K562 (cell line): ENCODE measurements around the gene SIDT1. TPM values are rescaled to one million over a fixed set of nuclear protein-coding genes. Genes with fewer than 3 reads are reported as not detected.
A peak's percentile ranks its signal among the peaks of the same experiment; 100 is the strongest.

Source experiments
- ATAC-seq: fragments of 200-7000 bp; cut with Tn5 transposase; 3 replicates; pipeline ENCODE4 v1.9.1; 2020; ENCODE audit warnings: moderate library complexity
- BruUV-seq: library from RNA; stranded (reverse); fragments of 400-500 nt; replicated peaks from 2 replicates; lab custom pipeline; 2021; lab: Mats Ljungman, UMichigan
- CTCF ChIA-PET: fragments of 300-600 bp; formaldehyde crosslinking; extraction: SDS; loops from one replicate; lab custom pipeline; 2021; ENCODE audit warnings: low intra/inter-chr PET ratio; lab: Yijun Ruan, JAX
- POLR2A ChIA-PET: fragments of 300-600, 350-650 bp; sonication (Branson Sonifier 250); formaldehyde crosslinking; extraction: SDS; loops from one replicate; lab custom pipeline; 2021; ENCODE audit warnings: antibody characterized with exemption, inconsistent platforms; lab: Yijun Ruan, JAX
- DNase-seq, 4 experiments: peaks; one replicate each; pipeline versions ENCODE4 v3.0.0 to v3.0.0-alpha.2; 2011 to 2018; ENCODE audit warnings: low spot score in 3 of 4, mixed read lengths in 3 of 4; ENCODE audit errors: extremely low read depth in 1 of 4
- FAIRE-seq: peaks from 2 replicates; lab custom pipeline; 2011; peaks lifted over from hg19 to GRCh38; lab: Jason Lieb, UNC
- H2AFZ ChIP-seq: 2 replicates; pipeline ENCODE4 v1.6.0; 2011; ENCODE audit warnings: low read depth, low read length, control low read depth, inconsistent platforms
- H3K27ac ChIP-seq: fragments of 200-600 bp; 3 replicates; pipeline ENCODE4 v1.8.0; 2011; ENCODE audit warnings: low read depth, mild to moderate bottlenecking, control low read depth, inconsistent platforms, low read length, moderate library complexity, mixed read lengths; ENCODE audit errors: extremely low read depth
- H3K27me3 ChIP-seq, 2 experiments: fragments of 300-600 bp in 1 of 2; 2 replicates in 1 of 2; 3 replicates in 1 of 2; pipeline versions ENCODE4 v1.6.0 to v1.8.0; 2011; ENCODE audit warnings: inconsistent platforms in 2 of 2, low read length in 2 of 2, mild to moderate bottlenecking in 1 of 2, mixed read lengths in 1 of 2, moderate library complexity in 1 of 2; ENCODE audit not compliant: control insufficient read depth in 2 of 2, insufficient read depth in 2 of 2
- H3K36me3 ChIP-seq: fragments of 300-600 bp; 3 replicates; pipeline ENCODE4 v1.8.0; 2011; ENCODE audit warnings: mild to moderate bottlenecking, low read length, inconsistent platforms; ENCODE audit not compliant: control insufficient read depth, insufficient read depth
- H3K4me1 ChIP-seq, 2 experiments: fragments of 200-600 bp in 1 of 2; replicated peaks in 1 of 2; 2 replicates in 1 of 2; 3 replicates in 1 of 2; pipeline versions ENCODE4 v1.5.1 to v1.8.0; 2011; ENCODE audit warnings: inconsistent platforms in 2 of 2, low read length in 2 of 2, mild to moderate bottlenecking in 1 of 2, mixed read lengths in 1 of 2, moderate library complexity in 1 of 2; ENCODE audit not compliant: control insufficient read depth in 2 of 2, insufficient read depth in 2 of 2
- H3K4me2 ChIP-seq: 2 replicates; pipeline ENCODE4 v1.6.1; 2011; ENCODE audit warnings: low read length, control low read depth, inconsistent platforms, mixed read lengths; ENCODE audit not compliant: insufficient read depth
- H3K4me3 ChIP-seq: fragments of 200-600 bp; sonication (generic), shearing (Covaris generic); 2 replicates; pipeline ENCODE4 v1.5.1; 2016; ENCODE audit warnings: control low read depth, inconsistent platforms
- H3K79me2 ChIP-seq: fragments of 200-600 bp; 3 replicates; pipeline ENCODE4 v1.8.0; 2011; ENCODE audit warnings: low read length, inconsistent platforms; ENCODE audit not compliant: control insufficient read depth, insufficient read depth
- H3K9ac ChIP-seq, 2 experiments: 2 replicates each; pipeline versions ENCODE4 v1.6.0 to v1.6.1; 2011; ENCODE audit warnings: low read depth in 2 of 2, low read length in 2 of 2, control low read depth in 1 of 2, inconsistent platforms in 1 of 2, mild to moderate bottlenecking in 1 of 2, mixed read lengths in 1 of 2; ENCODE audit not compliant: insufficient read depth in 1 of 2
- H3K9me1 ChIP-seq: one replicate; pipeline ENCODE4 v1.6.0; 2011; ENCODE audit warnings: inconsistent platforms, mild to moderate bottlenecking, low read length, moderate library complexity; ENCODE audit not compliant: control insufficient read depth, insufficient read depth
- H3K9me3 ChIP-seq: replicated peaks from 2 replicates; pipeline ENCODE4 v1.5.1; 2011; ENCODE audit warnings: low read depth, low read length, inconsistent platforms; ENCODE audit not compliant: control insufficient read depth, insufficient read depth
- H4K20me1 ChIP-seq: replicated peaks from 2 replicates; pipeline ENCODE4 v1.6.1; 2011; ENCODE audit warnings: low read length, inconsistent platforms, mixed read lengths; ENCODE audit not compliant: control insufficient read depth, insufficient read depth
- HNRNPLL ChIP-seq: fragments of 200-400 bp; formaldehyde crosslinking; IDR thresholded peaks from 2 replicates; pipeline ENCODE4 v1.6.1; 2017; ENCODE audit warnings: low read length, low read depth, mild to moderate bottlenecking; ENCODE audit not compliant: poor library complexity, severe bottlenecking
- NFXL1 ChIP-seq: fragments of 450-650 bp; formaldehyde crosslinking; IDR thresholded peaks from 2 replicates; pipeline ENCODE4 v1.4.0; 2021; ENCODE audit warnings: mild to moderate bottlenecking
- RAD21 ChIP-seq, 2 experiments: fragments of 250-450 bp in 1 of 2; fragments of 450-650 bp in 1 of 2; sonication (Bioruptor Pico) in 1 of 2; formaldehyde crosslinking in 1 of 2; IDR thresholded peaks in 1 of 2; conservative IDR thresholded peaks in 1 of 2; 2 replicates each; pipeline versions ENCODE4 v1.4.0 to v1.8.0; 2020 to 2022; ENCODE audit warnings: mild to moderate bottlenecking in 2 of 2, moderate library complexity in 1 of 2
- STAG1 ChIP-seq: sonication (generic); formaldehyde crosslinking; IDR thresholded peaks from 2 replicates; pipeline ENCODE4 v1.5.0; 2020; ENCODE audit warnings: missing genetic modification reagents, borderline replicate concordance
- WGBS: fragments of 100-300 bp; shearing (Covaris generic); methylation state at CpG from one replicate; pipeline ENCODE4 v1.1.6; 2016; ENCODE audit warnings: low coverage, mixed read lengths; ENCODE audit not compliant: insufficient coverage; ENCODE audit errors: missing lambda C conversion rate; 5-methylcytosine and 5-hydroxymethylcytosine counted together
- in situ Hi-C: fragments of 300-500 bp; cut with MboI; formaldehyde crosslinking; loops from 4 replicates; pipeline ENCODE4 v1.15.0; 2018; ENCODE audit warnings: inconsistent platforms, mixed read lengths
- intact Hi-C: fragments of 100-400 bp; cut with micrococcal nuclease; formaldehyde crosslinking; loops from 2 replicates; pipeline ENCODE4 v1.14.2; 2022
- polyA plus RNA-seq, 8 experiments: library from polyadenylated mRNA; depleted of rRNA in 4 of 8; stranded (reverse) in 5 of 8; unstranded in 3 of 8; fragments of >200 nt; fragmentation: Nextera tagmentation in 2 of 8; fragmentation: Illumina TruSeq in 1 of 8; extraction: Ambion mirVana in 2 of 8; extraction: Trizol in 1 of 8; gene quantifications; 2 replicates each; pipeline versions ENCODE4 v1.2.1 to v1.2.3, GENCODE V29; 2011 to 2014; ENCODE audit warnings: inconsistent platforms in 1 of 8, missing spikeins in 1 of 8
- total RNA-seq, 7 experiments: library from RNA; depleted of rRNA in 6 of 7; stranded (reverse); fragments of >200 nt in 6 of 7; fragmentation: Illumina TruSeq in 2 of 7; extraction: Trizol in 2 of 7; gene quantifications; 2 replicates each; pipeline versions ENCODE4 v1.2.1 to v1.2.3, GENCODE V29; 2011 to 2021; ENCODE audit warnings: low replicate concordance in 1 of 7
- TF ChIP-seq, protein P1 (sequence below): fragments of 250-450 bp; sonication (Bioruptor Pico); IDR thresholded peaks from 2 replicates; pipeline ENCODE4 v1.5.0; 2022; ENCODE audit warnings: mild to moderate bottlenecking
- TF ChIP-seq, protein P2 (sequence below), 2 experiments: fragments of 450-650 bp; formaldehyde crosslinking in 1 of 2; IDR thresholded peaks; 2 replicates each; pipeline versions ENCODE4 v1.4.0 to v1.6.1; 2014 to 2020; ENCODE audit warnings: mild to moderate bottlenecking in 2 of 2, borderline replicate concordance in 1 of 2, low read depth in 1 of 2

The SIDT1 gene
- total and polyA plus RNA-seq, 9 of the 15 experiments (the other 6 are each of a cell fraction or from before 2014, with no cell fraction given), result not detected

DNA sequence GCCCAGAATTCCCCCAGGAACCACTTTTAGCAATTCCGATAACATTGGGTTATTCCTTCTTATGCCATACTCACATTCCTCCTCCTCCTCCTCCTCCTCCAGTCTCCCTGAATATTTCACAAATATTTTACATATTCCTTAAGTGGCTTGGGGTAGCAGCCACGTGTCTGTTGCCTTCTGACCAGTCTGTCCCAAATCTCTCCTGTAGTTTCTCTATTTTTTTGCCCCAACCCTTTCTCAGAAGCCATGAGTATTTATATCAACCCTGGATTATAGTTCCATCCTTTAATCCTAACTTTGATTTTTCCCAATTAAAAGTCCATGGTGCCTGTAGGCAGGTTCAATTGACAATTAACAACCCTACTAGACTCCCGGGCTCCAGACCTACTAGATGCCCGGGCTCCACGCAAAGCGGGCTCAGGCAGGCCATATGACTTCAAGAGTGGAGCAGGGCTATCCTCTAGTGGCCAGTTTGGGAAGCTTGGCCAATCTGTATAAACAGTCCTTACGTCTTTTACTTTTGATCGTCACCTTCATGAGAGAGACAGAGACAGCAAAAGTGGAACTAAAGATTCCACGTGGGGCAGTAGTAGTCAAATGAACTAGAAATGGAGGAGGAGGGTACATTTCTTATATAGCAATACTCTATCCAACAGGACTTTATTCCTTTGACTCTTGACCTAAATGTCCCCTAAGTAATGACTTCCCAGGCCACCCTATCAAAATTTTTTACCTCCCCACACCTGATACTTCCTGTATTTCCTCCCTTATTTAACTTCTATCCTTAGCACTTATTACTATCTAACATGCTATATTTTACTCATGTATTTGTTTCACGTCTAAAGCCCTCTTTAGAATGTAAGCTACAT, 94.4 kb downstream of the SIDT1 start:
- ATAC-seq, result peak; percentile 95
- FAIRE-seq, result peak; percentile 32
- no peak for TF ChIP-seq NFXL1 (CRISPR knock-in tag)
- peak; percentile 41 for TF ChIP-seq HNRNPLL
- TF ChIP-seq, protein P1, sequence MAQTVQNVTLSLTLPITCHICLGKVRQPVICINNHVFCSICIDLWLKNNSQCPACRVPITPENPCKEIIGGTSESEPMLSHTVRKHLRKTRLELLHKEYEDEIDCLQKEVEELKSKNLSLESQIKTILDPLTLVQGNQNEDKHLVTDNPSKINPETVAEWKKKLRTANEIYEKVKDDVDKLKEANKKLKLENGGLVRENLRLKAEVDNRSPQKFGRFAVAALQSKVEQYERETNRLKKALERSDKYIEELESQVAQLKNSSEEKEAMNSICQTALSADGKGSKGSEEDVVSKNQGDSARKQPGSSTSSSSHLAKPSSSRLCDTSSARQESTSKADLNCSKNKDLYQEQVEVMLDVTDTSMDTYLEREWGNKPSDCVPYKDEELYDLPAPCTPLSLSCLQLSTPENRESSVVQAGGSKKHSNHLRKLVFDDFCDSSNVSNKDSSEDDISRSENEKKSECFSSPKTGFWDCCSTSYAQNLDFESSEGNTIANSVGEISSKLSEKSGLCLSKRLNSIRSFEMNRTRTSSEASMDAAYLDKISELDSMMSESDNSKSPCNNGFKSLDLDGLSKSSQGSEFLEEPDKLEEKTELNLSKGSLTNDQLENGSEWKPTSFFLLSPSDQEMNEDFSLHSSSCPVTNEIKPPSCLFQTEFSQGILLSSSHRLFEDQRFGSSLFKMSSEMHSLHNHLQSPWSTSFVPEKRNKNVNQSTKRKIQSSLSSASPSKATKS (CRISPR knock-in tag), result no peak
- peak; percentile 39; the same call in 1 of the 2 replicates for TF ChIP-seq STAG1 (CRISPR knock-in tag)
- peak; percentile 66 to 73 for TF ChIP-seq RAD21 (CRISPR knock-in tag; conservative IDR thresholded peaks at IDR 0.05 in 1 of 2, IDR thresholded peaks at IDR 0.05 in 1 of 2)
- TF ChIP-seq, protein P2, sequence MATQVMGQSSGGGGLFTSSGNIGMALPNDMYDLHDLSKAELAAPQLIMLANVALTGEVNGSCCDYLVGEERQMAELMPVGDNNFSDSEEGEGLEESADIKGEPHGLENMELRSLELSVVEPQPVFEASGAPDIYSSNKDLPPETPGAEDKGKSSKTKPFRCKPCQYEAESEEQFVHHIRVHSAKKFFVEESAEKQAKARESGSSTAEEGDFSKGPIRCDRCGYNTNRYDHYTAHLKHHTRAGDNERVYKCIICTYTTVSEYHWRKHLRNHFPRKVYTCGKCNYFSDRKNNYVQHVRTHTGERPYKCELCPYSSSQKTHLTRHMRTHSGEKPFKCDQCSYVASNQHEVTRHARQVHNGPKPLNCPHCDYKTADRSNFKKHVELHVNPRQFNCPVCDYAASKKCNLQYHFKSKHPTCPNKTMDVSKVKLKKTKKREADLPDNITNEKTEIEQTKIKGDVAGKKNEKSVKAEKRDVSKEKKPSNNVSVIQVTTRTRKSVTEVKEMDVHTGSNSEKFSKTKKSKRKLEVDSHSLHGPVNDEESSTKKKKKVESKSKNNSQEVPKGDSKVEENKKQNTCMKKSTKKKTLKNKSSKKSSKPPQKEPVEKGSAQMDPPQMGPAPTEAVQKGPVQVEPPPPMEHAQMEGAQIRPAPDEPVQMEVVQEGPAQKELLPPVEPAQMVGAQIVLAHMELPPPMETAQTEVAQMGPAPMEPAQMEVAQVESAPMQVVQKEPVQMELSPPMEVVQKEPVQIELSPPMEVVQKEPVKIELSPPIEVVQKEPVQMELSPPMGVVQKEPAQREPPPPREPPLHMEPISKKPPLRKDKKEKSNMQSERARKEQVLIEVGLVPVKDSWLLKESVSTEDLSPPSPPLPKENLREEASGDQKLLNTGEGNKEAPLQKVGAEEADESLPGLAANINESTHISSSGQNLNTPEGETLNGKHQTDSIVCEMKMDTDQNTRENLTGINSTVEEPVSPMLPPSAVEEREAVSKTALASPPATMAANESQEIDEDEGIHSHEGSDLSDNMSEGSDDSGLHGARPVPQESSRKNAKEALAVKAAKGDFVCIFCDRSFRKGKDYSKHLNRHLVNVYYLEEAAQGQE (IDR thresholded peaks at IDR 0.05; ENCODE audit: borderline replicate concordance), result peak; percentile 27; the same call in 1 of the 2 replicates
- TF ChIP-seq, protein P2 (CRISPR knock-in tag; IDR thresholded peaks at IDR 0.05; ENCODE audit: low read depth), result no peak

More for the DNA sequence above, 94.4 kb downstream of the SIDT1 start:
- Histone ChIP-seq H3K9me3 (no peaks in the 10 kb centered on the region), H3K4me2 (no peak overlapping the region), H3K4me3 (no peak overlapping the region), H2AFZ (0 out of 2 replicates have a peak overlapping the region, but pooled peaks have one; percentile 33), H3K27me3 (peaks cover 5 to 32% of the 10 kb centered on the region in 2 experiments; a peak in 3 of 5 replicates), H3K4me1 (no peaks in the 10 kb centered on the region; a peak in 1 of 5 replicates), H3K27ac (no peak overlapping the region), H3K36me3 (no peaks in the 10 kb centered on the region), H3K9ac (no peak overlapping the region), H3K79me2 (no peaks in the 10 kb centered on the region), H3K9me1 (no peaks in the 10 kb centered on the region), H4K20me1 (no peaks in the 10 kb centered on the region)
- peak; percentile 36 to 61 (median 41) for DNase-seq
- WGBS, result 2% methylated on average over 8 of the region's 10 CpGs
- CTCF ChIA-PET, result interaction anchor here (0.6 kb wide), 1 partner anchor 111 kb away, joined by 3 read pairs; no protein-coding TSS in a partner anchor
- POLR2A ChIA-PET, result no interaction called here
- in situ Hi-C loops (no loop called here), intact Hi-C loops (loop anchor here (1.0 to 10.0 kb wide), 4 partner anchors 121 to 572 kb away; partner anchors contain the start of genes ATP6V1A and NAA50)
- BruUV-seq, result no TSS peak
